ENCODE data around the gene CES4A.
"Not testable (repeated sequence)": the region's sequence is repeated elsewhere in the genome, so short reads cannot be mapped to it uniquely, and the experiment has no call there.

Gene CES4A

DNA sequence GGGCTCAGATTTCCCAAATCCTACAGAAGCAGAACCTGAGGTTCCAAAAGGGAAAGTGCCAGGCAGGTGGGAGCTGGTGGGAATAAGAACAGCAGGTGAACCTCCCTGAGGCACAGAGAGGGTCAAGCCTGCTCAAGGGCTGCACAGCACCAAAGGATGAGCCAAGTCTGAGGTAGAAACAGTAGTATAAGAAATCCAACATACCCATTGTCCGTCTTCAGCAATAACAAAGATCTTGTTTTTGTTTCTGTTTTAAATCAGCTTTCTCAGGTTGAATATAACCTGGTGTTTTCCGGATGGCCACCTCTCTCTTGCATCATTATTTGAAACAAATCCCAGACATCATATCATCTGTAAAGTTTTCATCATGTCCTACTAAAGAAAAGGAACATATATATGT, 38.0 kb upstream of the CES4A start:
- Histone ChIP-seq H3K27me3 (ENCODE audit: low read depth) (no peaks in the 10 kb centered on the region), H3K36me3 (replicated peaks) (no peaks in the 10 kb centered on the region), H3K9me3 (no peaks in the 10 kb centered on the region), H3K4me1 (peaks cover 10% of the 10 kb centered on the region), H3K4me3 (no peak overlapping the region)
- in situ Hi-C loops (cut with MboI; ENCODE audit: low sequenced_read_pairs) = no loop called here
- DNase-seq (ENCODE audit: low spot score in 2 of 2) = no peak

DNA sequence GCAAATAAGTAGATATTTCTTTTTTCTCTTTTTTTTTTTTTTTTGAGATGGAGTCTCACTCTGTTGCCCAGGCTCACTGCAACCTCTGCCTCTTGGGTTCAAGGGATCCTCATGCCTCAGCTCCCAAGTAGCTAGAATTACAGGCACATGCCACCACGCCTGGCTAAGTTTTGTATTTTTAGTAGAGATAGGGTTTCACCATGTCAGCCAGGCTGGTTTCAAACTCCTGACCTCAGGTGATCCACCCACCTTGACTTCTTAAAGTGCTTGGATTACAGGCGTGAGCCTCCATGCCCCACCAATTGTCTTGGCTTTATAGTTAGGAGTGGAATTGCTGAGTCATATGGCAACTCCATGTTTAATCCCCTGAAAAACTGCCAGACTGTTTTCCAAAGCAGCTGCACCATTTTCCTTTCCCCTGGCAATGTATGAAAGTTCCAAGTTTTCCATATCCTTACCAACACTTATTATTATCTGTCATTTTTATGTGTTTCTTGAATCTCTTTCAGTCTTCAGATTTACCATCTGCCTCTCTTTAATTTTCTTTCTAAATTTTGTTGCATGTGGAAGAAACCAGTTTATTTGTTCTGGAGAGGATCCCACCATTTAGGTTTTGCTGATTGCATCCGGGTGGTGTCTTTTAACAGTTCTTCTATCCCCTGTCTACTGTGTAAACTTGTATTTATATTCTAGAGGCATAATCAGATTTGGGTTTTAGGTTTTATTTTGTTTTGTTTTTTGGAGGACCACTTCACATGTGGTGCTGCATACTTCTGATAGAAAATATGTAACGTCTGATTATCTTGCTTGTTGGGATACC, 37.2 kb upstream of the CES4A start:
- Histone ChIP-seq H3K4me1 (peaks cover 10% of the 10 kb centered on the region), H3K36me3 (replicated peaks) (no peaks in the 10 kb centered on the region), H3K27me3 (ENCODE audit: low read depth) (no peaks in the 10 kb centered on the region), H3K9me3 (no peaks in the 10 kb centered on the region), H3K4me3 (no peak overlapping the region)
- in situ Hi-C loops (cut with MboI; ENCODE audit: low sequenced_read_pairs) = no loop called here
- DNase-seq (ENCODE audit: low spot score in 2 of 2) = no peak

DNA sequence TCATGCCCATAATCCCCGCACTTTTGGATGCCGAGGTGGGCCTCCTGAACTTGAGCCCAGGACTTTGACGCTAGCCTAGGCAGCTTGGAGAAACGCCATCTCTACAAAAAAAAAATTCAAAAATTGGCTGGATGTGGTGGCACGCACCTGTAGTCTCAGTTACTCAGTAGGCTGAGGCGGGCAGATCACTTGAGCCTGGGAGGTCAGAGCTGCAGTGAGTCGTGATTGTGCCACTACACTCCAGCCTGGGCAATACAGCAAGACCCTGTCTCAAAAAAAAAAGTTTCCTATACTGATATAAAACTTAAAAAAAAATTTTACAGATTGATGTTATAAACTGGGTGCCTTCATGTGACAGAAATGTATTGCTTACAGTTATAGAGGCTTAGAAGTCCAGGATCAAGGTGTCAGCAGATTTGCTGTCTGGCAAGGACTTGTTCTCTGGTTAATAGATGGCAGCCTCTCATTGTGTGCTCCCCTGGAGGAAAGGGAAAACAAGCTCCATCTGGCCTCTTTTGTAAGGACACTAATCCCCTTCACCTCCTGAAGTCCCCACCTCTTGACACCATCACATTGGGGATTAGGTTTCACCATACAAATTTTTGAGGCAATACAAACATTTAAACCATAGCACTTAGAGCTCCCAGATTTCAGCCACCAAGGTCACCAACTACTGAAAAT, 35.8 kb upstream of the CES4A start:
- in situ Hi-C loops (cut with MboI; ENCODE audit: low sequenced_read_pairs) = no loop called here
- DNase-seq (ENCODE audit: low spot score in 2 of 2) = peak; percentile 61 to 75
- no peak overlapping the region for H3K4me3 ChIP-seq

DNA sequence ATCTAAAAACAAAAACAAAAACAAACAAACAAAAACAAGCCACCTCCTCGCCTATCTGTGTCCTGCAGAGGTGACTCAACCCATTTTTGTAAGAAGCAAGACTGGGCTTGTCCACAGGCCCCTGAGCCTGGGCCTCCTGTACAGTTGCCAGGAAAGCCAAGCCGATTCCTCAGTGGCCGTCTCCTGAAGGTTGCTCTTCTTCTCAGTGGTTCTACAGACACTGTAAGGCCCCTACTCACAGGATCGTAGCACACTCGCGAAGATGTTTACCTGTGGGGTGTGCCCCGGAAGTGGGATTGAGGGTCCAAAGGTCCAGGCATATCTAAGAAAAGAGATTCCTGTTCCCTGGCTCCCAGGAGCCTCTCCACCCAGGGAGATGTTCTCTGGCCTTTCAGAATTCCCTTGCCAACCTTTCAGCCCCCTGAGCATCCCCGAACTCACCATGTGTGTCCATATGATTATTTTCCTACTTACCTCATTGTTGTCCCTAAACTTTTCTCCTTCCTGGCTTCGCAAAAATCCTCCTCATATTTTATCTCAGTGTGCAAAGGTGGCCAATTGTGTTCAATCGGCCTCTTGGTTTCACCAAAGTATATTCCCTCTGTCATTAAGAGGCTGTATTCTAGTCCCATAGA, 34.8 kb upstream of the CES4A start:
- H3K36me3 ChIP-seq (replicated peaks) = no peaks in the 10 kb centered on the region
- DNase-seq (ENCODE audit: low spot score in 2 of 2) = no peak
- no peak overlapping the region for H3K4me3 ChIP-seq
- in situ Hi-C loops (cut with MboI; ENCODE audit: low sequenced_read_pairs) = no loop called here
- peaks cover 10% of the 10 kb centered on the region for H3K4me1 ChIP-seq
- H3K9me3 ChIP-seq = no peaks in the 10 kb centered on the region
- H3K27me3 ChIP-seq (ENCODE audit: low read depth) = no peaks in the 10 kb centered on the region

More for the DNA sequence above, 35.8 kb upstream of the CES4A start:
- H3K27me3 ChIP-seq (ENCODE audit: low read depth) = no peaks in the 10 kb centered on the region
- no peaks in the 10 kb centered on the region for H3K36me3 ChIP-seq (replicated peaks)
- no peaks in the 10 kb centered on the region for H3K9me3 ChIP-seq
- peaks cover 10% of the 10 kb centered on the region for H3K4me1 ChIP-seq

DNA sequence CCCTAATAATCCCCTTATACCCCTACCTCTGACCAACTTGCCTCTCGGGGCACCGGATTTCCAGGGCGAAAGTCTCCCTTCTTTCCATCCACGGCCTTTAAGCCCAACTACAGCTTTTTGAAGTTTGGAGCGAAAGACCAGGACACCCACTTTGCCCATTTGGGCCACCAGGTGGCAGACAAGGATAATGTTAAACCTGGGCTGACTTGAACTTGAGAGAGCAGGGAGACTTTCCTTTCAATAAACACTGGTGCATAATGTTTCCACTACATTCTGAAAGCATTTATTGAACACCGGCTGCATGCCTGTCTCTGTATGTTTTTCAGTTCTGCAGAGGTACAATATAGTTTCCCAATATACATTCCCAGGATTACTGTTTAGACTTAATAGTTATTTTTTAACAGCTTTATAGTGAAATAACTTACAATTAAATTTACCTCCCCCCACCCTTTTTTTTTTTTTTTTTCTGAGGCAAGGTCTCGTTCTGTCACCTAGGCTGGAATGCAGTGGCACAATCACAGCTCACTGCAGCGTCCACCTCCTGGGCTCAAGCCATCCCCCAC, 34.2 kb upstream of the CES4A start:
- Histone ChIP-seq H3K4me1 (peaks cover 10% of the 10 kb centered on the region), H3K9me3 (no peaks in the 10 kb centered on the region), H3K4me3 (no peak overlapping the region), H3K36me3 (replicated peaks) (no peaks in the 10 kb centered on the region), H3K27me3 (ENCODE audit: low read depth) (no peaks in the 10 kb centered on the region)
- in situ Hi-C loops (cut with MboI; ENCODE audit: low sequenced_read_pairs) = no loop called here
- peak; percentile 74 to 88 for DNase-seq (ENCODE audit: low spot score in 2 of 2)

DNA sequence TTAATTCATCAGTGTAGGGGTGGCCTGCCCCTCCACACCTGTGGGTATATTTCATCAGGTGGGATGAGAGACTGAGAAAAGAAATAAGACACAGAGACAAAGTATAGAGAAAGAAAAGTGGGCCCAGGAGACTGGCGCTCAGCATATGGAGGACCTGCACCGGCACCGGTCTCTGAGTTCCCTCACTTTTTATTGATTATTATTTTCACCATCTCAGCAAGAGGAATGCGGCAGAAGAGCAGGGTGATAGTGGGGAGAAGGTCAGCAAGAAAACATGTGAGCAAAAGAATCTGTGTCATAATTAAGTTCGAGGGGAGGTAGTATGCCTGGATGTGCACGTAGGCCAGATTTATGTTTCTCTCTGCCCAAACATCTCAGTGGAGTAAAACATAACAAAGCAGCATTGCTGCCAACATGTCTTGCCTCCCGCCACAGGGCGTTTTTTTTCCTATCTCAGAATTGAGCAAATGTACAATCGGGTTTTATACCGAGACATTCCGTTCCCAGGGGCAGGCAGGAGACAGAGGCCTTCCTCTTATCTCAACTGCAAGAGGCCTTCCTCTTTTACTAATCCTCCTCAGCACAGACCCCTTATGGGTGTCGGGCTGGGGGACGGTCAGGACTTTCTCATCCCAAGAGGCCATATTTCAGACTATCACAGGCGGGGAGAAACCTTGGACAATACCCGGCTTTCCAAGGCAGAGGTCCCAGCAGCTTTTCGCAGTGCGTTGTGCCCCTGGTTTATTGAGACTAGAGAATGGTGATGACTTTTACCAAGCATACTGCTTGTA, 32.8 kb upstream of the CES4A start:
- H3K4me3 ChIP-seq; DNase-seq (ENCODE audit: low spot score in 2 of 2); H3K36me3 ChIP-seq (replicated peaks); H3K27me3 ChIP-seq (ENCODE audit: low read depth); H3K9me3 ChIP-seq; in situ Hi-C loops (cut with MboI; ENCODE audit: low sequenced_read_pairs): not testable (repeated sequence)
- peaks cover 10% of the 10 kb centered on the region for H3K4me1 ChIP-seq

DNA sequence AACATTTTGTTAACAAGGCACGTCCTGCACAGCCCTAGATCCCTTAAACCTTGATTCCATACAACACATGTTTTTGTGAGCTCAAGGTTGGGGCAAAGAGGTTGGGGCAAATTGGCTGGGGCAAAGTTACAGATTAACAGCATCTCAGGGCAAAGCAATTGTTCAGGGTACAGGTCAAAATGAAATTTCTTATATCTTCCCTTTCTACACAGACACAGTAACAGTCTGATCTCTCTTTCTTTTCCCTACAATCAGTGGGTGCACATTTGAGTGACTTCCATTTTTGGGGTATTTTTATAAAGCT, 32.3 kb upstream of the CES4A start:
- H3K9me3 ChIP-seq; H3K36me3 ChIP-seq (replicated peaks); DNase-seq (ENCODE audit: low spot score in 2 of 2); H3K27me3 ChIP-seq (ENCODE audit: low read depth); H3K4me3 ChIP-seq; in situ Hi-C loops (cut with MboI; ENCODE audit: low sequenced_read_pairs): not testable (repeated sequence)
- H3K4me1 ChIP-seq = peaks cover 10% of the 10 kb centered on the region

DNA sequence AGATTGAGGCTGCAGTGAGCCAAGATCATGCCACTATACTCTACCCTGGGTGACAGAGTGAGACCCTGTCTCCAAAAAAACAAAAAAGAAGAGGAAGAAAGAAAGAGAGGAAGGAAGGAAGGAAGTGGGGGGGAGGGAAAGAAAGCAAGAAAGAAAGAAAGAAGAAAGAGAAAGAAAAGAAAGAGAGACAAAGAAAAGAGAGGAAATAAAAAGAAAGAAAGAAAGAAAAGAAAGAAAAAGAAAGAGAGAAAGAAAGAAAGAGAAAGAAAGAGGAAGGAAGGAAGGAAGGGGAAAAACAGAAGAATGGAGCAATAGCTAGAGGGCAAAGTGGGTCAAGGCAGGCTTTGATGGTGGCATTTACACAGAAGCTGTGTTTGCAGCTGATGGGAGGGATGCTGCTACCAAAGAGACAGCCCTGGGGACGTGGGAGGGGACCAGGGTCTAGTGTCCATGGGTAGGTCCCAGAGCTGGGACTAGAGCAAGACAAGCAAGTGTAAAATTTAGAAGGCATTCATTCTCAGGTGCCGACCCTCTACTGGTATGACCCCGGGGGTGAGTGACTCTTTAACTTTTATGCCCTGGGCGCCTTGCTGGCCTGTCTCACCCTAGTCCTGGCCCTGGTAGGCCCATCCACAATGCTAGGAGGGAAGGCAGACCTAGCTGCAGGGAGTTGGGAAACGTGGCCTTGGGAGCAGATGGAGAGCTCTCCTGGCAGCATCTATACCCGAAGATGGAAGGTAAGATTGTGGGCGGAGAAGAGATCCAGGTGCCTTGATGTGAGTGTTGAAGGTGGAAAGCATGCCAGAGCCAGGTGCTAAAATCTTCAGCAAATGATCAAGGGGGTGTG, 29.3 kb upstream of the CES4A start:
- H3K36me3 ChIP-seq (replicated peaks) = no peaks in the 10 kb centered on the region
- in situ Hi-C loops (cut with MboI; ENCODE audit: low sequenced_read_pairs) = no loop called here

DNA sequence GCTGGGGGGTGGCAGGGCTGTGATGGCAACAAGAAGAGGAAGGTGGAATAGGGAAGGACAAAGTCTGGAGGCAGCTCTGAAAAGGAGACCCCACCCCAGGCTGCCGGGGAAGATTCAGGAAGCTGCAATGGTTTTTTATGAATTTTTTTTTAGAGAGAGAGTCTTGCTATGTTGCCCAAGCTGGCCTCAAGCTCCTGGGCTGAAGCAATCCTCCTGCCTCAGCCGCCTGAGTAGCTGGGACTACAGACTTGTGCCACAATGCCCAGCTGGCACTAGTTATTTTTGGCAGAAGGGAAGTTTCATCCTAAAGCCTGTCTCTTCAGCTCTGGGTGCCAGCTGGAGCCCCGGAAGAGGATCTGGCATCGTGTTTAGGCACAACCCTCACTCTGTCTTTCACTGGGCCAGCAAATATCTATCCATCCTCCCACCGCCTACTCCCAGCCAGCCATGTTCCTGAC, 28.7 kb upstream of the CES4A start:
- Histone ChIP-seq H3K9me3 (no peaks in the 10 kb centered on the region), H3K27me3 (ENCODE audit: low read depth) (no peaks in the 10 kb centered on the region), H3K4me1 (peaks cover 3% of the 10 kb centered on the region; the same call in 1 of the 2 replicates), H3K4me3 (no peak overlapping the region), H3K36me3 (replicated peaks) (no peaks in the 10 kb centered on the region)
- DNase-seq (ENCODE audit: low spot score in 2 of 2) = no peak
- in situ Hi-C loops (cut with MboI; ENCODE audit: low sequenced_read_pairs) = no loop called here

More for the DNA sequence above, 29.3 kb upstream of the CES4A start:
- H3K9me3 ChIP-seq = no peaks in the 10 kb centered on the region
- H3K4me3 ChIP-seq = no peak overlapping the region
- H3K27me3 ChIP-seq (ENCODE audit: low read depth) = no peaks in the 10 kb centered on the region
- no peak for DNase-seq (ENCODE audit: low spot score in 2 of 2)
- H3K4me1 ChIP-seq = peaks cover 3% of the 10 kb centered on the region; the same call in 1 of the 2 replicates

DNA sequence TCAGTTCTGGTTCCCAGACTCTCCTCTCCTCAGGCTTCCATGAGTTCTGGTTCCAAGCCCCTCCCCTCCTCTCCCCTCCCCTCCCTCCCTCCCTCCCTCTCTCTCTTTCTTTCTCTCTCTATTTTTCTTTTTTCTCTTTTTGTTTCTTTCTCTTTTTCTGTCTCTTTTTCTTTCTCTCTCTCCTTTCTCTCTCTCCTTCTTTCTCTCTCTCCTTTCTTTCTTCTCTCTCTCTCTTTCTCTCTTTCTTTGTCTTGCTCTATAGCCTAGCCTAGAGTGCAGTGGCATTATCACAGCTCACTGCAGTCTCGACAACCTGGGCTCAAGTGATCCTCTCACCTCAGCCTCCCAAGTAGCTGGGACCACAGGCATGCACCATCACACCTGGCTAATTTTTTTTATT, 28.1 kb upstream of the CES4A start:
- Histone ChIP-seq H3K36me3 (replicated peaks) (no peaks in the 10 kb centered on the region), H3K4me1 (peaks cover 3% of the 10 kb centered on the region; the same call in 1 of the 2 replicates), H3K4me3 (no peak overlapping the region), H3K27me3 (ENCODE audit: low read depth) (no peaks in the 10 kb centered on the region), H3K9me3 (no peaks in the 10 kb centered on the region)
- in situ Hi-C loops (cut with MboI; ENCODE audit: low sequenced_read_pairs) = no loop called here
- DNase-seq (ENCODE audit: low spot score in 2 of 2) = no peak

DNA sequence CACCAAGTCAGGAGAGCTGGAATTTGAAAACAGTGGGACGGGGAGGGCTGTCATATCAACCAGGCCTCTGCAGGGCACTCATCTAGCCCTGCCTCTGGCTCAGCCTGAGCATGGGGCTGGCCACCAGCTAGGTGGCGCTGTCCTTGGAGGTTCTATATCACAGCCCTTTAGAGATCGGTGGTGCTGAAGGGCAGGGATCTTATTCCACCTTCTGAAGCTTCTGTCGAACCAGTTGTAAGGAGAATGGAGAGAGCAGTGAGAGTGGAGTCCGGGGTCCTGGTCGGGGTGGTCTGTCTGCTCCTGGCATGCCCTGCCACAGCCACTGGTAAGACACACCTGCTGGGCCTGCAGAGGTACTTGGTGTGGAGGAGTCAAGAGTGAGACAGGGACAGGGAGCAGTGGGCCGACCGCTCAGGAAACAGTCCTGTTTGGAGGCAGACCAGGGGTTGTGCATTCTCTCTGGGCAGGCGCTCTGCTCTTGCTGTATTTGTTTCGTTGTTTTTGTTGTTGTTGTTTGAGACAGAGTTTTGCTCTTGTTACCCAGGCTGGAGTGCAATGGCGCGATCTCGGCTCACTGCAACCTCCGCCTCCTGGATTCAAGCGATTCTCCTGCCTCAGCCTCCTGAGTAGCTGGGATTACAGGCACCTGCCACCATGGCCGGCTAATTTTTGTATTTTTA, 27.2 kb upstream of the CES4A start, which contains the start of gene CES3:
Gene CES3, plus strand, starts transcription at position 202 of the 680 bp plus-strand sequence. Its CDS starts 42 bp downstream, at position 244.
- peak within 1 kb of the TSS; percentile 39 for H3K4me3 ChIP-seq
- no peaks in the 10 kb centered on the region for H3K9me3 ChIP-seq
- peaks cover 3% of the 10 kb centered on the region; the same call in 1 of the 2 replicates for H3K4me1 ChIP-seq
- in situ Hi-C loops (cut with MboI; ENCODE audit: low sequenced_read_pairs) = no loop called here
- peak; percentile 91 to 93 for DNase-seq (ENCODE audit: low spot score in 2 of 2)
- H3K36me3 ChIP-seq (replicated peaks) = no peaks in the 10 kb centered on the region
- no peaks in the 10 kb centered on the region for H3K27me3 ChIP-seq (ENCODE audit: low read depth)

DNA sequence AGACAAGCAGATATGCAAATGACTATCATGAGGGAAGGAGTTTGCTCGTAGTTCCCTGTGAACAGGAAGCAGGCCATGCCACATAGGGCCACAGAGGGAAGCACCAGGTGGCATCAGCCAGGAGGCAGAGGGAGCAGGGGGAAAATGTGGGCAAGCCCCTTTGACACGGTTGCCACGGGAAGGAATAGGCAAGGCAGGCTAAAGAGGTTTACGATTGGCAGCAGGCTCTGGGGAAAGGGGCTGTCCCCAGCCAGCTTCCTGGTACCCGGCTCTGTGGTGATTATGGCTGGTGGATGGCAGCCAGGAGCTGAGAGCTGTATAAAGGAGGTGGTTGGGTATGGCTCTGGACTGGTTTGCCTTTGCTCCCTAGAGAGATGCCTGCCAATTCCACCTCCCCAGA, 26.5 kb upstream of the CES4A start:
- Histone ChIP-seq H3K36me3 (replicated peaks) (no peaks in the 10 kb centered on the region), H3K4me3 (peak overlapping the region; percentile 39), H3K4me1 (peaks cover 3% of the 10 kb centered on the region; the same call in 1 of the 2 replicates), H3K27me3 (ENCODE audit: low read depth) (no peaks in the 10 kb centered on the region), H3K9me3 (no peaks in the 10 kb centered on the region)
- in situ Hi-C loops (cut with MboI; ENCODE audit: low sequenced_read_pairs) = no loop called here
- DNase-seq (ENCODE audit: low spot score in 2 of 2) = no peak
